Mucosa of gallbladder (tissue), 1 donor: Measurements from ENCODE around the gene UQCR11. TPM values are rescaled to one million over a fixed set of nuclear protein-coding genes. Genes with fewer than 3 reads are reported as not detected.

Experiments
- DNase-seq: peaks from one replicate; pipeline ENCODE4 v3.0.0-alpha.2; 2020; ENCODE audit warnings: low spot score
- total RNA-seq: library from RNA; stranded (reverse); gene quantifications from one replicate; pipeline ENCODE4 v1.2.1, GENCODE V29; 2021
- donor health status: DM: no; HTN: no; CAD: no.

Gene UQCR11
- total RNA-seq, 1 donor from 2014 or later = 254 TPM

- DNase-seq = no peak
These were observed 35.3 kb downstream of the UQCR11 start for GRCh38 chr19:1569997-1570396.

GRCh38 chr19:1568320-1569019, 36.8 kb downstream of the UQCR11 start, which contains the start of gene MEX3D:
TSS of gene MEX3D (minus strand) at chr19:1568325. CDS start at chr19:1568058, 267 bp downstream.
- peak; percentile 78 for DNase-seq

GRCh38 chr19:1567848-1568227, 37.4 kb downstream of the UQCR11 start:
- no peak for DNase-seq

GRCh38 chr19:1567116-1567847, 38.0 kb downstream of the UQCR11 start:
- no peak for DNase-seq

- peak; percentile 76 for DNase-seq
These were observed 38.7 kb downstream of the UQCR11 start for GRCh38 chr19:1566392-1567115.

- no peak for DNase-seq
These were observed 42.0 kb downstream of the UQCR11 start for GRCh38 chr19:1563251-1563650.

- DNase-seq = no peak
These were observed 43.9 kb downstream of the UQCR11 start for GRCh38 chr19:1561236-1561842.

GRCh38 chr19:1560286-1560882, 44.9 kb downstream of the UQCR11 start:
- DNase-seq = no peak

GRCh38 chr19:1558552-1558951, 46.7 kb downstream of the UQCR11 start:
- DNase-seq = no peak

- DNase-seq = no peak
These were observed 48.7 kb downstream of the UQCR11 start for GRCh38 chr19:1556390-1557070.

- DNase-seq = no peak
These were observed 49.5 kb downstream of the UQCR11 start for GRCh38 chr19:1555487-1556389.

GRCh38 chr19:1554968-1555367, 50.3 kb downstream of the UQCR11 start:
- DNase-seq = no peak

GRCh38 chr19:1553415-1553814, 51.8 kb downstream of the UQCR11 start:
- DNase-seq = no peak

GRCh38 chr19:1551068-1552040, 53.9 kb downstream of the UQCR11 start:
- DNase-seq = no peak

- no peak for DNase-seq
These were observed 55.8 kb downstream of the UQCR11 start for GRCh38 chr19:1549332-1549945.
